ENCODE measurements around the gene TEX26.

Gene TEX26

GRCh38 chr13:30978981-30979956, 46.8 kb downstream of the TEX26 start:
- peak; percentile 42 for DNase-seq

- no peak for DNase-seq
Observed at GRCh38 chr13:30982506-30982905, 50.0 kb downstream of the TEX26 start.

- no peak for DNase-seq
Observed at GRCh38 chr13:30982906-30983305, 50.5 kb downstream of the TEX26 start.

GRCh38 chr13:30983431-30983830, 51.0 kb downstream of the TEX26 start:
- DNase-seq = no peak

- no peak for DNase-seq
Observed at GRCh38 chr13:30984620-30985019, 52.2 kb downstream of the TEX26 start.

- DNase-seq = no peak
Observed at GRCh38 chr13:30985637-30986205, 53.3 kb downstream of the TEX26 start.

GRCh38 chr13:30991184-30991583, 58.7 kb downstream of the TEX26 start:
- no peak for DNase-seq

- DNase-seq = no peak
Observed at GRCh38 chr13:30991922-30992321, 59.5 kb downstream of the TEX26 start.

- DNase-seq = no peak
Observed at GRCh38 chr13:30995331-30995730, 62.9 kb downstream of the TEX26 start.

GRCh38 chr13:30997697-30998096, 65.2 kb downstream of the TEX26 start:
- DNase-seq = no peak

- no peak for DNase-seq
Observed at GRCh38 chr13:30998136-30999088, 66.0 kb downstream of the TEX26 start.

- DNase-seq = no peak
Observed at GRCh38 chr13:31000889-31001288, 68.4 kb downstream of the TEX26 start.

- no peak for DNase-seq
Observed at GRCh38 chr13:31001647-31002046, 69.2 kb downstream of the TEX26 start.

- DNase-seq = no peak
Observed at GRCh38 chr13:31005066-31005465, 72.6 kb downstream of the TEX26 start.

GRCh38 chr13:31007417-31007816, 75.0 kb downstream of the TEX26 start:
- DNase-seq = no peak

GRCh38 chr13:31008400-31009115, 76.1 kb downstream of the TEX26 start:
- DNase-seq = no peak

- DNase-seq = no peak
Observed at GRCh38 chr13:31009166-31009565, 76.7 kb downstream of the TEX26 start.

GRCh38 chr13:31010296-31010695, 77.8 kb downstream of the TEX26 start:
- DNase-seq = no peak

GRCh38 chr13:31011193-31011860, 78.9 kb downstream of the TEX26 start:
- DNase-seq = no peak

GRCh38 chr13:31011901-31012654, 79.6 kb downstream of the TEX26 start:
- no peak for DNase-seq

- DNase-seq = no peak
Observed at GRCh38 chr13:31012655-31013024, 80.2 kb downstream of the TEX26 start.
